Subcutaneous adipose tissue (tissue), 4 donors: ENCODE results near the gene DNAAF2. TPM values are rescaled to one million over a fixed set of nuclear protein-coding genes. Genes with fewer than 3 reads are reported as not detected.

Experiments used
- CTCF ChIP-seq: fragments of 450-650 bp; IDR thresholded peaks from one replicate; pipeline ENCODE4 v1.5.1; 2016; ENCODE audit warnings: low read depth, mild to moderate bottlenecking, control low read depth, antibody characterized with exemption, moderate library complexity
- total RNA-seq, 4 donors: library from RNA; depleted of rRNA; stranded (reverse); fragments of >200 nt; gene quantifications; one replicate each; pipeline ENCODE4 v1.1.0, GENCODE V29; 2016

Gene DNAAF2
- total RNA-seq, 4 donors from 2014 or later = 5.7 to 8.1 (median 7.2) TPM

- no peak for TF ChIP-seq CTCF
Measured at GRCh38 chr14:49585803-49586672, 49.0 kb downstream of the DNAAF2 start, which contains the start of gene RPS29. RPS29 (minus strand) TSS chr14:49586380; CDS start chr14:49586346, 34 bp downstream.

GRCh38 chr14:49584058-49584457 is 51.0 kb downstream of the DNAAF2 start:
- TF ChIP-seq CTCF = no peak

- no peak for TF ChIP-seq CTCF
Measured at GRCh38 chr14:49583629-49584028, 51.4 kb downstream of the DNAAF2 start.

- TF ChIP-seq CTCF = no peak
Measured at GRCh38 chr14:49582113-49582977, 52.7 kb downstream of the DNAAF2 start.

GRCh38 chr14:49581209-49582112 is 53.6 kb downstream of the DNAAF2 start:
- no peak for TF ChIP-seq CTCF

- no peak for TF ChIP-seq CTCF
Measured at GRCh38 chr14:49579841-49580240, 55.2 kb downstream of the DNAAF2 start.
